Measurements from ENCODE around the gene CARD9.

GRCh38 chr9:136396219-136396515 is 22.7 kb upstream of the CARD9 start:
- no peak for TF ChIP-seq CTCF (IDR thresholded peaks at IDR 0.05)
- no peak for TF ChIP-seq POLR2A (IDR thresholded peaks at IDR 0.05)
